K562 (cell line): ENCODE data around the gene MLH3. TPM values are rescaled to one million over a fixed set of nuclear protein-coding genes. Genes with fewer than 3 reads are reported as not detected.
A peak's percentile ranks its signal among the peaks of the same experiment; 100 is the strongest.

Experiments
- ATAC-seq: fragments of 200-7000 bp; cut with Tn5 transposase; 3 replicates; pipeline ENCODE4 v1.9.1; 2020; ENCODE audit warnings: moderate library complexity
- BruUV-seq: library from RNA; stranded (reverse); fragments of 400-500 nt; replicated peaks from 2 replicates; lab custom pipeline; 2021; lab: Mats Ljungman, UMichigan
- CTCF ChIA-PET: fragments of 300-600 bp; formaldehyde crosslinking; extraction: SDS; loops from one replicate; lab custom pipeline; 2021; ENCODE audit warnings: low intra/inter-chr PET ratio; lab: Yijun Ruan, JAX
- POLR2A ChIA-PET: fragments of 300-600, 350-650 bp; sonication (Branson Sonifier 250); formaldehyde crosslinking; extraction: SDS; loops from one replicate; lab custom pipeline; 2021; ENCODE audit warnings: antibody characterized with exemption, inconsistent platforms; lab: Yijun Ruan, JAX
- DNase-seq, 4 experiments: peaks; one replicate each; pipeline versions ENCODE4 v3.0.0 to v3.0.0-alpha.2; 2011 to 2018; ENCODE audit warnings: low spot score in 3 of 4, mixed read lengths in 3 of 4; ENCODE audit errors: extremely low read depth in 1 of 4
- FAIRE-seq: peaks from 2 replicates; lab custom pipeline; 2011; peaks lifted over from hg19 to GRCh38; lab: Jason Lieb, UNC
- H2AFZ ChIP-seq: 2 replicates; pipeline ENCODE4 v1.6.0; 2011; ENCODE audit warnings: low read depth, low read length, control low read depth, inconsistent platforms
- H3K27ac ChIP-seq: fragments of 200-600 bp; 3 replicates; pipeline ENCODE4 v1.8.0; 2011; ENCODE audit warnings: low read depth, mild to moderate bottlenecking, control low read depth, inconsistent platforms, low read length, moderate library complexity, mixed read lengths; ENCODE audit errors: extremely low read depth
- H3K27me3 ChIP-seq, 2 experiments: fragments of 300-600 bp in 1 of 2; 2 replicates in 1 of 2; 3 replicates in 1 of 2; pipeline versions ENCODE4 v1.6.0 to v1.8.0; 2011; ENCODE audit warnings: inconsistent platforms in 2 of 2, low read length in 2 of 2, mild to moderate bottlenecking in 1 of 2, mixed read lengths in 1 of 2, moderate library complexity in 1 of 2; ENCODE audit not compliant: control insufficient read depth in 2 of 2, insufficient read depth in 2 of 2
- H3K36me3 ChIP-seq: fragments of 300-600 bp; 3 replicates; pipeline ENCODE4 v1.8.0; 2011; ENCODE audit warnings: mild to moderate bottlenecking, low read length, inconsistent platforms; ENCODE audit not compliant: control insufficient read depth, insufficient read depth
- H3K4me1 ChIP-seq, 2 experiments: fragments of 200-600 bp in 1 of 2; replicated peaks in 1 of 2; 2 replicates in 1 of 2; 3 replicates in 1 of 2; pipeline versions ENCODE4 v1.5.1 to v1.8.0; 2011; ENCODE audit warnings: inconsistent platforms in 2 of 2, low read length in 2 of 2, mild to moderate bottlenecking in 1 of 2, mixed read lengths in 1 of 2, moderate library complexity in 1 of 2; ENCODE audit not compliant: control insufficient read depth in 2 of 2, insufficient read depth in 2 of 2
- H3K4me2 ChIP-seq: 2 replicates; pipeline ENCODE4 v1.6.1; 2011; ENCODE audit warnings: low read length, control low read depth, inconsistent platforms, mixed read lengths; ENCODE audit not compliant: insufficient read depth
- H3K4me3 ChIP-seq: fragments of 200-600 bp; sonication (generic), shearing (Covaris generic); 2 replicates; pipeline ENCODE4 v1.5.1; 2016; ENCODE audit warnings: control low read depth, inconsistent platforms
- H3K79me2 ChIP-seq: fragments of 200-600 bp; 3 replicates; pipeline ENCODE4 v1.8.0; 2011; ENCODE audit warnings: low read length, inconsistent platforms; ENCODE audit not compliant: control insufficient read depth, insufficient read depth
- H3K9ac ChIP-seq, 2 experiments: 2 replicates each; pipeline versions ENCODE4 v1.6.0 to v1.6.1; 2011; ENCODE audit warnings: low read depth in 2 of 2, low read length in 2 of 2, control low read depth in 1 of 2, inconsistent platforms in 1 of 2, mild to moderate bottlenecking in 1 of 2, mixed read lengths in 1 of 2; ENCODE audit not compliant: insufficient read depth in 1 of 2
- H3K9me1 ChIP-seq: one replicate; pipeline ENCODE4 v1.6.0; 2011; ENCODE audit warnings: inconsistent platforms, mild to moderate bottlenecking, low read length, moderate library complexity; ENCODE audit not compliant: control insufficient read depth, insufficient read depth
- H3K9me3 ChIP-seq: replicated peaks from 2 replicates; pipeline ENCODE4 v1.5.1; 2011; ENCODE audit warnings: low read depth, low read length, inconsistent platforms; ENCODE audit not compliant: control insufficient read depth, insufficient read depth
- H4K20me1 ChIP-seq: replicated peaks from 2 replicates; pipeline ENCODE4 v1.6.1; 2011; ENCODE audit warnings: low read length, inconsistent platforms, mixed read lengths; ENCODE audit not compliant: control insufficient read depth, insufficient read depth
- CTCFL ChIP-seq: IDR thresholded peaks from 2 replicates; pipeline ENCODE4 v1.6.1; 2011; ENCODE audit warnings: borderline replicate concordance, low read depth, mild to moderate bottlenecking, moderate library complexity, low read length; ENCODE audit not compliant: insufficient read depth, poor library complexity, severe bottlenecking
- ETV5 ChIP-seq: sonication (generic); formaldehyde crosslinking; IDR thresholded peaks from 2 replicates; pipeline ENCODE4 v1.4.0; 2020; ENCODE audit warnings: low read depth, mild to moderate bottlenecking, missing genetic modification reagents
- TAL1 ChIP-seq: fragments of 450-650 bp; IDR thresholded peaks from 2 replicates; pipeline ENCODE4 v1.6.1; 2016; ENCODE audit warnings: mild to moderate bottlenecking
- VEZF1 ChIP-seq: fragments of 200-800 bp; sonication (Bioruptor generic); IDR thresholded peaks from 2 replicates; pipeline ENCODE4 v1.6.1; 2017; ENCODE audit warnings: missing genetic modification characterization, missing compliant biosample characterization
- ZNF134 ChIP-seq: fragments of 250-450 bp; sonication (Bioruptor Pico); conservative IDR thresholded peaks from 2 replicates; pipeline ENCODE4 v1.4.0; 2020
- ZNF3 ChIP-seq: fragments of 250-450 bp; sonication (Bioruptor Pico); IDR thresholded peaks from 2 replicates; pipeline ENCODE4 v1.5.0; 2021; ENCODE audit warnings: mild to moderate bottlenecking, moderate library complexity
- ZNF668 ChIP-seq: fragments of 250-450 bp; sonication (Bioruptor Pico); IDR thresholded peaks from 2 replicates; pipeline ENCODE4 v1.8.0; 2022; ENCODE audit warnings: mild to moderate bottlenecking, inconsistent platforms
- ZNF830 ChIP-seq: fragments of 250-450 bp; sonication (Bioruptor Pico); IDR thresholded peaks from 2 replicates; pipeline ENCODE4 v1.5.0; 2021; ENCODE audit warnings: mild to moderate bottlenecking
- WGBS: fragments of 100-300 bp; shearing (Covaris generic); methylation state at CpG from one replicate; pipeline ENCODE4 v1.1.6; 2016; ENCODE audit warnings: low coverage, mixed read lengths; ENCODE audit not compliant: insufficient coverage; ENCODE audit errors: missing lambda C conversion rate; 5-methylcytosine and 5-hydroxymethylcytosine counted together
- in situ Hi-C: fragments of 300-500 bp; cut with MboI; formaldehyde crosslinking; loops from 4 replicates; pipeline ENCODE4 v1.15.0; 2018; ENCODE audit warnings: inconsistent platforms, mixed read lengths
- intact Hi-C: fragments of 100-400 bp; cut with micrococcal nuclease; formaldehyde crosslinking; loops from 2 replicates; pipeline ENCODE4 v1.14.2; 2022
- polyA plus RNA-seq, 8 experiments: library from polyadenylated mRNA; depleted of rRNA in 4 of 8; stranded (reverse) in 5 of 8; unstranded in 3 of 8; fragments of >200 nt; fragmentation: Nextera tagmentation in 2 of 8; fragmentation: Illumina TruSeq in 1 of 8; extraction: Ambion mirVana in 2 of 8; extraction: Trizol in 1 of 8; gene quantifications; 2 replicates each; pipeline versions ENCODE4 v1.2.1 to v1.2.3, GENCODE V29; 2011 to 2014; ENCODE audit warnings: inconsistent platforms in 1 of 8, missing spikeins in 1 of 8
- total RNA-seq, 7 experiments: library from RNA; depleted of rRNA in 6 of 7; stranded (reverse); fragments of >200 nt in 6 of 7; fragmentation: Illumina TruSeq in 2 of 7; extraction: Trizol in 2 of 7; gene quantifications; 2 replicates each; pipeline versions ENCODE4 v1.2.1 to v1.2.3, GENCODE V29; 2011 to 2021; ENCODE audit warnings: low replicate concordance in 1 of 7
- TF ChIP-seq, protein P1 (sequence below): IDR thresholded peaks from 2 replicates; pipeline ENCODE4 v1.6.1; 2014; ENCODE audit warnings: antibody characterized with exemption

The MLH3 gene
- total and polyA plus RNA-seq, 9 of the 15 experiments (the other 6 are each of a cell fraction or from before 2014, with no cell fraction given) = 5.9 to 15.3 (median 10.7) TPM

- TF ChIP-seq VEZF1 (CRISPR knock-in tag) = no peak
- TF ChIP-seq TAL1 = peak; percentile 51
Observed at GRCh38 chr14:75044752-75045151, 6.5 kb downstream of the MLH3 start (continued).

DNA sequence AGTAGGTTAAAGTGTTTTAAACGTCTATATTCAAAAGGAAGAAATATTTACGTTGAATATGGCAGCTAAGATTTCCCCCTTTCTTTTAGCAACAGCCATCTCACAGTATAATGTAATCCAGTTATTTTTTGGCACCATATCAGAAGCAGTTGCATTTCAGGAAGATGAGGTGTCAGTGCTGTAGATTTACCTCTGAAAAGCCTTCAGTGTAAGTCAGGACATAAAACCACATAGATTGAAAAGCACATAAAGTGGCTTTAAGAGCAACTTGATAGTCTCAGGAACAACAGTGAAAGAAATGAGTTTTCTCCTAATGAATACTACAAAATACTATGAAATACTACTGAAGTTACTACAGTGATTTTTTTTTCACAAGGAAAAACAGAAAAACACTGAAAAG, 6.9 kb downstream of the MLH3 start:
- in situ Hi-C loops (no loop called here), intact Hi-C loops (no loop called here)
- Histone ChIP-seq H4K20me1 (no peaks in the 10 kb centered on the region), H3K9me1 (no peaks in the 10 kb centered on the region), H3K36me3 (peaks cover 28% of the 10 kb centered on the region; the same call in 2 of the 3 replicates), H3K27ac (no peak overlapping the region), H3K4me3 (no peak overlapping the region), H3K4me2 (no peak overlapping the region), H2AFZ (no peak overlapping the region), H3K9me3 (no peaks in the 10 kb centered on the region), H3K27me3 (no peaks in the 10 kb centered on the region), H3K4me1 (peaks cover 0 to 19% of the 10 kb centered on the region in 2 experiments; a peak in 2 of 5 replicates), H3K9ac (no peak overlapping the region), H3K79me2 (peaks cover 13% of the 10 kb centered on the region)
- no peak for TF ChIP-seq ZNF830 (CRISPR knock-in tag)
- no peak for TF ChIP-seq ZNF134 (CRISPR knock-in tag)
- TF ChIP-seq ZNF3 = no peak
- no peak for TF ChIP-seq ETV5 (CRISPR knock-in tag)
- no peak for TF ChIP-seq CTCFL
- TF ChIP-seq, protein P1, sequence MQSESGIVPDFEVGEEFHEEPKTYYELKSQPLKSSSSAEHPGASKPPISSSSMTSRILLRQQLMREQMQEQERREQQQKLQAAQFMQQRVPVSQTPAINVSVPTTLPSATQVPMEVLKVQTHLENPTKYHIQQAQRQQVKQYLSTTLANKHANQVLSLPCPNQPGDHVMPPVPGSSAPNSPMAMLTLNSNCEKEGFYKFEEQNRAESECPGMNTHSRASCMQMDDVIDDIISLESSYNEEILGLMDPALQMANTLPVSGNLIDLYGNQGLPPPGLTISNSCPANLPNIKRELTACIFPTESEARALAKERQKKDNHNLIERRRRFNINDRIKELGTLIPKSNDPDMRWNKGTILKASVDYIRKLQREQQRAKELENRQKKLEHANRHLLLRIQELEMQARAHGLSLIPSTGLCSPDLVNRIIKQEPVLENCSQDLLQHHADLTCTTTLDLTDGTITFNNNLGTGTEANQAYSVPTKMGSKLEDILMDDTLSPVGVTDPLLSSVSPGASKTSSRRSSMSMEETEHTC = no peak
- TF ChIP-seq ZNF668 (CRISPR knock-in tag) = no peak
- ATAC-seq (no peak), FAIRE-seq (no peak), DNase-seq (no peak)
- POLR2A ChIA-PET = interaction anchor here (1.0 to 1.2 kb wide), 2 partner anchors 8 to 18 kb away, joined by 3 to 4 read pairs; no protein-coding TSS in a partner anchor
- 28% methylated on average over 2 of the region's 2 CpGs for whole genome bisulfite sequencing
- CTCF ChIA-PET = no interaction called here
- no TSS peak for BruUV-seq
